WTC11 (cell line): Measurements from ENCODE around the gene ZGLP1. TPM values are rescaled to one million over a fixed set of nuclear protein-coding genes. Genes with fewer than 3 reads are reported as not detected.
A peak's percentile ranks its signal among the peaks of the same experiment; 100 is the strongest.

Experiments used
- ATAC-seq: fragments of 200-7000 bp; cut with Tn5 transposase; 2 replicates; pipeline ENCODE4 v1.10.0; 2021; ENCODE audit warnings: mild to moderate bottlenecking, moderate library complexity
- CTCF ChIA-PET: fragments of 300-600 bp; sonication (Branson Sonifier 250); formaldehyde crosslinking; loops from one replicate; lab custom pipeline; 2021; ENCODE audit warnings: antibody characterized with exemption; lab: Charles Lee
- POLR2A ChIA-PET: fragments of 350-600 bp; sonication (Branson Sonifier 250); formaldehyde crosslinking; loops from one replicate; lab custom pipeline; 2021; ENCODE audit warnings: antibody characterized with exemption; lab: Charles Lee
- DNase-seq: peaks from one replicate; pipeline ENCODE4 v3.0.0; 2021; ENCODE audit warnings: low spot score
- H3K27ac Mint-ChIP-seq: 2 replicates; pipeline ENCODE4 v1.8.0; 2021; ENCODE audit warnings: mixed read lengths
- H3K27me3 Mint-ChIP-seq: 2 replicates; pipeline ENCODE4 v1.8.0; 2021; ENCODE audit warnings: low read depth, mild to moderate bottlenecking, moderate library complexity, mixed read lengths
- H3K36me3 Mint-ChIP-seq: 2 replicates; pipeline ENCODE4 v1.8.0; 2021; ENCODE audit warnings: mixed read lengths
- H3K4me1 Mint-ChIP-seq: 2 replicates; pipeline ENCODE4 v1.8.0; 2022; ENCODE audit warnings: mixed read lengths
- H3K4me3 Mint-ChIP-seq: 2 replicates; pipeline ENCODE4 v1.8.0; 2021; ENCODE audit warnings: mild to moderate bottlenecking, moderate library complexity, mixed read lengths
- H3K9me3 Mint-ChIP-seq: 2 replicates; pipeline ENCODE4 v1.8.0; 2021; ENCODE audit warnings: mixed read lengths
- ATF1 ChIP-seq: sonication (generic); formaldehyde crosslinking; IDR thresholded peaks from 2 replicates; pipeline ENCODE4 v1.8.1; 2023; ENCODE audit warnings: mild to moderate bottlenecking, moderate library complexity, missing genetic modification reagents
- ATF2 ChIP-seq: sonication (generic); formaldehyde crosslinking; IDR thresholded peaks from 2 replicates; pipeline ENCODE4 v1.8.1; 2022; ENCODE audit warnings: low read depth, missing genetic modification reagents, borderline replicate concordance
- FOXJ3 ChIP-seq: sonication (generic); formaldehyde crosslinking; IDR thresholded peaks from 2 replicates; pipeline ENCODE4 v1.9.0; 2021; ENCODE audit warnings: missing genetic modification reagents, mild to moderate bottlenecking, borderline replicate concordance
- NFYB ChIP-seq: sonication (generic); formaldehyde crosslinking; conservative IDR thresholded peaks from 2 replicates; pipeline ENCODE4 v1.8.0; 2022; ENCODE audit warnings: low read depth, missing genetic modification reagents
- SP1 ChIP-seq: sonication (generic); formaldehyde crosslinking; conservative IDR thresholded peaks from 2 replicates; pipeline ENCODE4 v1.8.1; 2022; ENCODE audit warnings: missing genetic modification reagents
- ZNF121 ChIP-seq: sonication (generic); formaldehyde crosslinking; IDR thresholded peaks from 2 replicates; pipeline ENCODE4 v1.8.0; 2023; ENCODE audit warnings: missing genetic modification reagents
- ZNF263 ChIP-seq: sonication (generic); formaldehyde crosslinking; IDR thresholded peaks from 2 replicates; pipeline ENCODE4 v1.8.1; 2022; ENCODE audit warnings: low read depth, mild to moderate bottlenecking, moderate library complexity, missing genetic modification reagents
- ZNF416 ChIP-seq: fragments of 250-450 bp; sonication (Bioruptor Pico); IDR thresholded peaks from 2 replicates; pipeline ENCODE4 v1.9.0; 2021; ENCODE audit warnings: mild to moderate bottlenecking, inconsistent platforms
- ZNF532 ChIP-seq: fragments of 250-450 bp; sonication (Bioruptor Pico); IDR thresholded peaks from 2 replicates; pipeline ENCODE4 v1.9.0; 2021; ENCODE audit warnings: mild to moderate bottlenecking, borderline replicate concordance
- total RNA-seq: library from RNA; stranded (reverse); gene quantifications from 3 replicates; pipeline ENCODE4 v1.2.3, GENCODE V29; 2021

Gene ZGLP1
- total RNA-seq, 1 experiment from 2014 or later, result 5.9 TPM

GRCh38 chr19:10320602-10321416 is 11.2 kb upstream of the ZGLP1 start (continued):
- TF ChIP-seq NFYB (CRISPR knock-in tag) (no peak), ZNF416 (no peak)

GRCh38 chr19:10318807-10319682 is 9.4 kb upstream of the ZGLP1 start:
- no peak for DNase-seq
- ATAC-seq, result no peak
- Mint-ChIP-seq H3K36me3 (peaks cover 16% of the 10 kb centered on the region), H3K4me1 (peaks cover 13% of the 10 kb centered on the region), H3K9me3 (no peaks in the 10 kb centered on the region), H3K27me3 (no peaks in the 10 kb centered on the region), H3K27ac (no peak overlapping the region), H3K4me3 (no peak overlapping the region)
- CTCF ChIA-PET, result interaction anchor here (0.9 to 1.4 kb wide), 2 partner anchors 60 to 70 kb away, joined by 3 to 5 read pairs; no protein-coding TSS in a partner anchor
- TF ChIP-seq ZNF532 (CRISPR knock-in tag) (no peak), ZNF121 (CRISPR knock-in tag) (peak; percentile 58), FOXJ3 (CRISPR knock-in tag) (no peak)
- POLR2A ChIA-PET, result no interaction called here

- Mint-ChIP-seq H3K27ac (no peak overlapping the region), H3K4me1 (peaks cover 13% of the 10 kb centered on the region), H3K36me3 (peaks cover 16% of the 10 kb centered on the region), H3K9me3 (no peaks in the 10 kb centered on the region), H3K4me3 (no peak overlapping the region), H3K27me3 (no peaks in the 10 kb centered on the region)
- ChIA-PET POLR2A (interaction anchor here (0.6 kb wide), 1 partner anchor 341 kb away, joined by 4 read pairs; no protein-coding TSS in a partner anchor), CTCF (interaction anchor here (0.9 to 1.7 kb wide), 3 partner anchors 29 to 71 kb away, joined by 3 to 5 read pairs (median 4); partner anchors contain the start of gene ICAM5)
- TF ChIP-seq ATF1 (CRISPR knock-in tag) (no peak), ZNF263 (CRISPR knock-in tag) (no peak), ATF2 (CRISPR knock-in tag) (no peak), SP1 (no peak)
- ATAC-seq, result no peak
- DNase-seq, result no peak
Measured at GRCh38 chr19:10317857-10318462, 8.3 kb upstream of the ZGLP1 start.
